HG03354 (cell line): ENCODE measurements around the gene TUBB1.
A peak's percentile ranks its signal among the peaks of the same experiment; 100 is the strongest.
"Not testable (repeated sequence)": the region's sequence is repeated elsewhere in the genome, so short reads cannot be mapped to it uniquely, and the experiment has no call there.

Experiments used
- ATAC-seq: cut with Tn5 transposase; IDR thresholded peaks from one replicate; pipeline ENCODE4 v1.9.1; 2021; ENCODE audit warnings: mild to moderate bottlenecking; ENCODE audit not compliant: unreplicated experiment, poor library complexity, severe bottlenecking

The TUBB1 gene

DNA sequence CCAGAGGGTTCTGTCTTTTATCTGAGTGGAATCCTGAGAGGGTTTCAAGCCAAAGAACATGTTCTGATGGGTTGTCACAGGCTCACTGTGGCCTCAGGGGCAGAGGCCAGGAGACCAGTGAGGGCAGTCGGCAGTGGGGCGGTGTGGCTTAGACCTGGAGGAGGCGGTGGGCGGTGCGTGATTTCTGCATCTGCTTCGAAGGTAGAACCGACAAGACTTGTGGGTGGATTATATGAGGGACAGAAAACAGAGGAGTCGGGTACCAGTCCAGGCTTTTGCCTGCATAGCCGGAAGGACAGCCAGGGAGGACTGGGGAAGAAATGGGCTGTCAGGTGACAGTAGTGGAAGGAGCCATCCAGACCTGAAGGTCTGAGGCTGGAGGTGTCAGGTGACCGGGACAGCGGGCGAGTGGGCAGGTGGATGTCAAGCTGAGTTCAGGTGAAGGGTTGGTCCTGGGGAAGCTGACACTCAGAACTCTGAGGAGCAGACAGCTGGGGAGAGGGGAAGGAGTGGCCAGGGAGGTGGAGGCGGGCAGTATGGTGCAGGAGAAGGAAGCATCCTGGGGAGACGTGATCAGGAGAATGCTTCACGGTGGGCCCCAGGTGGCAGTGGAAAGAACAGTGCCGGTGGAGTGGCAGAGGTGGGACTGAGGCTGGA is 15.3 kb upstream of the TUBB1 start:
- no peak for ATAC-seq

DNA sequence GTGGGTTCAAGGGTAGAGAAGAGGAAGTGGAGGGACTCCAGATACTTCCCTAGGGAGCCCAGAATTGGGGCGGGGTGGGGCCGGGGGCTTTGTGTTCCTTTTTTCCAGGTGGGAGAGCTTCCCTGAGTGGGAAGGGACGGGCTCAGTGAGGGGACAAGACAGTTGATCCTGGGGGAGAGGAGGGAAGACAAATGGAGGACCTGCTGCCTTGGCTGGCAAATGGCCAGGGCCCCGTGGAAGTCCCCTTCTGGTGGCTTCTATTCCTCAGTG is 14.8 kb upstream of the TUBB1 start:
- ATAC-seq: no peak

- peak; percentile 67 for ATAC-seq
Measured at GRCh38 chr20:59004763-59005522, 14.3 kb upstream of the TUBB1 start.

GRCh38 chr20:59005523-59006166 is 13.6 kb upstream of the TUBB1 start:
- no peak for ATAC-seq

DNA sequence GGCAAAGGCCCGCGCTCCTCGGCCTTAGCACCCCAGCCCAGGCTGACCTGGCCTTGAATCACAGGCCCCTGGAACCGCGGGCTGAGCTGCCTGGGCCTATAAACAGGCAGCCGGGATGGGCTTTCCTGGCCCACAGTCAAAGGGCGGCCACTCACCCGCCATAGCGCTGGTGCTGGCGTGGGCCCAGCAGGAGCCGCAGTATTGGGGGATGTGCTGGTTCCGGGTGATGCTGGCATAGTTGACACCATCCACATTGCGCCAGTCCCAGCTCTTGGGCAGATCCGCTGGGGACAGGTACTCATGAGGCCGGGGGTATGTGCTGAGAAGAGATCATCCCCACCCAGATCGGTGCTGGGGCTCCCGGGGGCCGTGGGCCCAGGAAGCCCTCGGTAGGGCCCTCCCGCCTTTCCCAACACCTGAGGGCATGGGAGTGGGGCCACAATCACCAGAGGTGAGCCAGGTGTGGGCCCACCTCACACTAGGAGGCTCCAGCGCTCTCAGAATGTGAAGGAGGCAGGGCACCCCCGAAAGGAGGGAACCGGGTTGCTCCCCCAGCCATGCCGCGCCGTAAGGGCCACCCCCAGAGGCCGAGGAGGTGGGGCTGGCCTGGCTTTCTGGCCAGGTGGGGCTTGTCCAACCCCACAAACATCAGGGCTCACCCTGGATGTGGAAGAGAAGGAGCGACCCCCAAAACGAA is 12.9 kb upstream of the TUBB1 start:
- ATAC-seq: no peak

- ATAC-seq: peak; percentile 22
Measured at GRCh38 chr20:59006864-59007664, 12.2 kb upstream of the TUBB1 start, which contains the start of gene CTSZ. CTSZ (minus strand) TSS chr20:59007254; CDS start chr20:59007128, 126 bp downstream.

DNA sequence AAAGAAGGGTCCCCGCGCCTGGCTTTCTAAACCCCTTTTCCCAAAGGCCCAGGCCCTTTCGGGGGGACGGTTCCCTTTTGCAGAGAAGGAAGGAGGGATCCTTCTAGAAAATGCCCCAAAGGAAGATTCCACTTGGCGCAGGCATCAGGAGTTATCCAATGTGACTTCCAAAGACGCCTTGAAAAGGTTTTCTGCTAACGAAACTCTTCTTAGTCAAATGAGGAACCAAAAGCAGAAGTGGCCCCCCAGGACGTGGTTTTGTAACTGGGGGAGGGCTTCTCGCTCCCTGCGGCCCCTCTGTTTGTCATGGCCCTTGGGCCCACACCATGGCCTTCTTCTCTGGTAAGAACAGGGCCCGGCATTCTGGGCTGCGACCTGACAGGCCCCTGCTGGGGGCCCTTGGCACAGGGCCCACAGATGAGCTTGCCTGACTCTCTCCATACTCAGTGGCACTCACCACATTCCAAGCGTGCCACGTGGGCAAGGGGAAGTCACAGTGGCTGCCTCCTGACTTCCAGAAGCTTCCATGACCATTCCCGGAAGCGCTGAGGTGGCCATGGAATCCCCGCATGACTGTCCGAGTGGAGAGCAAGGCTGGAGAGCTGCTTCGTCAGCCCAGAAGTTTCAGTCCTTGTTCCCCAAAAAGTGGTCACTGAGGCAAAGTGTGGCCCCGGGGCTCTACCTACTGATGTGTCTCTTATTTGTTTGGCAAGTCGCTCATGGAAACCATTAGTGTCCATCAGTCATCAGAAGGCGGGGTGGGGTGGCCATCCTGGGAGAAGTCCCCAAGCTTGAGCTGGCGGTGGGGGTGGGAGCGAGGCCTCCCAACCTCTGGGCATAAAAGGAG is 11.3 kb upstream of the TUBB1 start:
- ATAC-seq: peak; percentile 43

GRCh38 chr20:59008715-59009336 is 10.4 kb upstream of the TUBB1 start:
- ATAC-seq: no peak

DNA sequence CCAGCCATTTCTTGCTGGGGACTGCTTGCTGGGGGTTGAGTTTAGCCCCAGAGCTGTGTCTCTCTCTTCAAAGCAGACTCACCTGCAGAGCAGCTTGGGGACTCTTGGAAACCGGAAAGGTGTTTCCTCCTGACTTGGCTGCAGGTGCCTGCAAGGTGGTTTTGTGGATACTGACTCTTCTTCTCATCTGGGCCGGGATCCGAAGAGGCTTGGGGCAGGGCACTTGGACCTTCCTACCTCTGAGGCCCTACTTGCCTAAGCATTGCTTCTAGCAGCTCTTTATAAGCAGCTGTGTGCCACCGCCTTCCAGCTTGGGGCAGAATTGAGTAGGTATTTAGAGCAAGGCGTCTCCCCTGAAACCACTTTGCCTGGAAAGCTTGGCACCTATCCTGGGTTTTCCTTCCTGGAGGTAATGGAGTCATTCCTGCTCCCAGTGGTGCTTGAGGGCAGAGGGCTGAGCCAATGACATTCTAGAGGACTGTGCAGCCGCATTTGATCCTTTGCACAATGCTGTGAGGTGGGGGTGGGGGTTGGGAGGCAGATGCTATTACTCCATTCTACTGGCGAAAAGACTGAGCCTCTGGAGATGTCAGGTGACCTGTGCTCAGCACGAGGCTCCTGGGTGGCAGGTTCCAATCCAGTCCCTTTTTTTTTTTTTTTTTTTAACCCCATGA is 8.8 kb upstream of the TUBB1 start:
- no peak for ATAC-seq

DNA sequence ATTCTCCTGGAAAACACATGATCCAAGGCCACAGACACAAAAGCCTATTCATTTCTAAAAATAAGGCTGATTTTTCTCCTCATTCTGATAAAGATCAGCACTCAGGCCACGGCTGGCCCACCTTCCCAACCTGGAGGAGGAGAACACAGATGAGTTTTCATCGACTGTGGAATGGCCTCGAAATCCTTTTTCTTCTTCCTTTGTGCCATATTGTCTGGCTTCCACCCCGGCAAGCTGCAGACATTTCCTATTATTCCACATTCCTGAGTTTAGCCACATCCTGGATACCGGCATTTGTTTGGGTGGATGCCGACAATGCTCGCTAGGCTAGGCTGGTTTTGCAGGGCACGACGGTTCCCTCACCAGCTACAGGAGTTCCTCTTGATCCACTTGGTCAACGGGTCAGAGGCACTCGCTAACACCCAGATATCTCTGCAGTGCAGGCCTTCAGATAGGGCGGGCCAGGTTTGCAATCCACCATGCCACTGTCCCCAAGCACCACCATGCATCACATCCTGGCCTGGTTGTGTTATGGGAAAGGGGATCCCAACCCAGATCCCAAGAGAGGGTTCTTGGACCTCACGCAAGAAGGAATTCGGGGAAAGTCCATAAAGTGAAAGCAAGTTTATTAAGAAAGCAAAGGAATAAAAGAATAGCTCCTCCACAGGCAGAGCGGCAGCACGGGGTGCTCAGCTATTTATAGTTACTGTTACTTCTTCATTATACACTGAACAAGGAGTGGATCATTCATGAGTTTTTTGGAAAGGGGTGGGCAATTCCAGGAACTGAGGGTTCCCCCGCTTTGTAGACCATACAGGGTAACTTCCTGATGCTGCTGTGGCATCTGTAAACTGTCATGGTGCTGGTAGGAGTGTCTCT is 8.0 kb upstream of the TUBB1 start:
- ATAC-seq: no peak

GRCh38 chr20:59011874-59012157 is 7.4 kb upstream of the TUBB1 start:
- not testable (repeated sequence) for ATAC-seq

- ATAC-seq: no peak
Measured at GRCh38 chr20:59013031-59013951, 5.9 kb upstream of the TUBB1 start.

DNA sequence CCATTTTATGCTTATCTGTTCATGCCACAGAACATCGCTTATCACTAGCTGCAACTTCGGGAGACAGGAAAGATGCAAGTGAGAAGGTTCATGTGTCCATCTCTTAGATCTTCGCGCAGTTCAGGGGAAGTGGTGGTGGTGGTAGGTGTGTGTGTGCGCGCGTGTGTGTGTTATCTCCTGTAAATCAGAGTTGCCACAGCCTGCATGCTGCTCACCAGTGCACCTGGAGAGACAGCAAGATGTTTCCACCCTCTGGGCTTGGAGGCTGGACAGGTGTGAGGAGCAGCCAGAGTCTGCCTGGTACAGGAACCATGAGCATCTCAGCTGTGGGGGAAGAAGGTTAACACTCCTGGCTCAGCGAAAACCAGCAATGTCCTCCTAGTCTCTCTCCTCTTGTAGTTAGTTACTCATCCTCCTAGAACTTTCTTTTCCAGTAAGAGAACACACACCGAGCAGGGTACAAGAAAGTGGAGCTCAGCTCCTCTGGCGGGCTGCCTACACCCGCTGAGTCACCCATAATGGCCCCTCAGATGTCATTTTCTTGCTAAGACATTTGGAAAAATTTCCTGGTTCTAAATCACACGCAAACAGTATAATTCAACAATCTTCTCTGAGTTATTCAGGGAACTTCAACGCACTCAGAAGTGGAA is 5.1 kb upstream of the TUBB1 start:
- ATAC-seq: no peak

DNA sequence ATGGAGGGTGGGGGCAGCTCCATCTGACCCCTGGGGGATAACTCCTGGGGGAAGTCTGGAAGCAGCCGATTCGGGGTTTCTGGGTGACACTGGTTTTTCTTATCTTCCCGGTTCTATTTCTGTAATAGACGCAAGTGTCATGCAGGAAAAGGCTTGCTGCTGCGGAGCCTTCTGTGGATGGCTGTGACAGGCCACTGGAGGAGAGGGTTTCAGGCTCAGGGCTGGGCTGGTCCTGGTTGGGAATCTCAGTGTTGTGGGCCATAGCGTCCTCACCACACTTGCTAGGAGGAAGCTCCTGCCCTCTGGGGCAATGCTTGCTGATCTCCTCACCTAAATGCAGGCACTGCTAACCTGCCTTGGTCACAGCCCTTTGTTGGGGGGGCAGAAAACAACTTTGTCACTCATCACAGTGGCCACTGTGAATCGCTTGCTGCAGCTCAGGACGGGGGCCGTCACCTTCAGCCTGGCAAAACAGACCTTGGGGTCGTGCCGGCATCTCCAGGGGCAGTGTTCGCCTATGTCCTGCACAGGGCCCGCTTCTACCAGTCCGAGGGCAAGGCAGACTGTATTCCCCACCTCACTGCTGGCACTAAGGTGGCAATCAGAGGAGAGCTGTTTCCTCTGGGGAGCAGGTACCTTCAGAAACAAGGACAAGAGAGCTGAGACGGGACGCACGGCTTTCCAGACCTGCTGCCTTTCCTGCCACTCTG is 4.4 kb upstream of the TUBB1 start:
- no peak for ATAC-seq

DNA sequence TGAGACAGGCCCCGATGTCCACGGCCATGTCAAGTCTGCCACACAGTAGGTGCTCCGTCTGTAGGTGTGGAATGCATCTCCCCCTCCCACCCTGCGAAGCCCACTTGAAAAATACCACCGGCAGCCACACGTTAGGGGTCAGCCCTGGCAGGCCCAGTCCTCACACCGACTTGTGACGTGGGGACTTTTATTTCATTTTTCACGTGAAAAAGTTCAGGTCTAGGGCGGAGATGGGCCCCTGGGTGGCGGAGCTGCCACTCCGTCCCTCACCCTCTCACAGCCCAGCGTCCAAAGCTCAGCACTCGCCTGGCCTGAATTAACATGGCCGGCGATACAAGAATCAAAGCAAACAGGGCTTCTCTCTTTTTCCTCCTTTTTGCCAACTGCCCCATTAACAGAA is 3.8 kb upstream of the TUBB1 start:
- ATAC-seq: no peak
